K562 (cell line): ENCODE data around the gene DHRS12. TPM values are rescaled to one million over a fixed set of nuclear protein-coding genes. Genes with fewer than 3 reads are reported as not detected.

Experiments
- ATAC-seq: fragments of 200-7000 bp; cut with Tn5 transposase; 3 replicates; pipeline ENCODE4 v1.9.1; 2020; ENCODE audit warnings: moderate library complexity
- BruUV-seq: library from RNA; stranded (reverse); fragments of 400-500 nt; replicated peaks from 2 replicates; lab custom pipeline; 2021; lab: Mats Ljungman, UMichigan
- CTCF ChIA-PET: fragments of 300-600 bp; formaldehyde crosslinking; extraction: SDS; loops from one replicate; lab custom pipeline; 2021; ENCODE audit warnings: low intra/inter-chr PET ratio; lab: Yijun Ruan, JAX
- POLR2A ChIA-PET: fragments of 300-600, 350-650 bp; sonication (Branson Sonifier 250); formaldehyde crosslinking; extraction: SDS; loops from one replicate; lab custom pipeline; 2021; ENCODE audit warnings: antibody characterized with exemption, inconsistent platforms; lab: Yijun Ruan, JAX
- DNase-seq, 4 experiments: peaks; one replicate each; pipeline versions ENCODE4 v3.0.0 to v3.0.0-alpha.2; 2011 to 2018; ENCODE audit warnings: low spot score in 3 of 4, mixed read lengths in 3 of 4; ENCODE audit errors: extremely low read depth in 1 of 4
- FAIRE-seq: peaks from 2 replicates; lab custom pipeline; 2011; peaks lifted over from hg19 to GRCh38; lab: Jason Lieb, UNC
- H2AFZ ChIP-seq: 2 replicates; pipeline ENCODE4 v1.6.0; 2011; ENCODE audit warnings: low read depth, low read length, control low read depth, inconsistent platforms
- H3K27ac ChIP-seq: fragments of 200-600 bp; 3 replicates; pipeline ENCODE4 v1.8.0; 2011; ENCODE audit warnings: low read depth, mild to moderate bottlenecking, control low read depth, inconsistent platforms, low read length, moderate library complexity, mixed read lengths; ENCODE audit errors: extremely low read depth
- H3K27me3 ChIP-seq, 2 experiments: fragments of 300-600 bp in 1 of 2; 2 replicates in 1 of 2; 3 replicates in 1 of 2; pipeline versions ENCODE4 v1.6.0 to v1.8.0; 2011; ENCODE audit warnings: inconsistent platforms in 2 of 2, low read length in 2 of 2, mild to moderate bottlenecking in 1 of 2, mixed read lengths in 1 of 2, moderate library complexity in 1 of 2; ENCODE audit not compliant: control insufficient read depth in 2 of 2, insufficient read depth in 2 of 2
- H3K36me3 ChIP-seq: fragments of 300-600 bp; 3 replicates; pipeline ENCODE4 v1.8.0; 2011; ENCODE audit warnings: mild to moderate bottlenecking, low read length, inconsistent platforms; ENCODE audit not compliant: control insufficient read depth, insufficient read depth
- H3K4me1 ChIP-seq, 2 experiments: fragments of 200-600 bp in 1 of 2; replicated peaks in 1 of 2; 2 replicates in 1 of 2; 3 replicates in 1 of 2; pipeline versions ENCODE4 v1.5.1 to v1.8.0; 2011; ENCODE audit warnings: inconsistent platforms in 2 of 2, low read length in 2 of 2, mild to moderate bottlenecking in 1 of 2, mixed read lengths in 1 of 2, moderate library complexity in 1 of 2; ENCODE audit not compliant: control insufficient read depth in 2 of 2, insufficient read depth in 2 of 2
- H3K4me2 ChIP-seq: 2 replicates; pipeline ENCODE4 v1.6.1; 2011; ENCODE audit warnings: low read length, control low read depth, inconsistent platforms, mixed read lengths; ENCODE audit not compliant: insufficient read depth
- H3K4me3 ChIP-seq: fragments of 200-600 bp; sonication (generic), shearing (Covaris generic); 2 replicates; pipeline ENCODE4 v1.5.1; 2016; ENCODE audit warnings: control low read depth, inconsistent platforms
- H3K79me2 ChIP-seq: fragments of 200-600 bp; 3 replicates; pipeline ENCODE4 v1.8.0; 2011; ENCODE audit warnings: low read length, inconsistent platforms; ENCODE audit not compliant: control insufficient read depth, insufficient read depth
- H3K9ac ChIP-seq, 2 experiments: 2 replicates each; pipeline versions ENCODE4 v1.6.0 to v1.6.1; 2011; ENCODE audit warnings: low read depth in 2 of 2, low read length in 2 of 2, control low read depth in 1 of 2, inconsistent platforms in 1 of 2, mild to moderate bottlenecking in 1 of 2, mixed read lengths in 1 of 2; ENCODE audit not compliant: insufficient read depth in 1 of 2
- H3K9me1 ChIP-seq: one replicate; pipeline ENCODE4 v1.6.0; 2011; ENCODE audit warnings: inconsistent platforms, mild to moderate bottlenecking, low read length, moderate library complexity; ENCODE audit not compliant: control insufficient read depth, insufficient read depth
- H3K9me3 ChIP-seq: replicated peaks from 2 replicates; pipeline ENCODE4 v1.5.1; 2011; ENCODE audit warnings: low read depth, low read length, inconsistent platforms; ENCODE audit not compliant: control insufficient read depth, insufficient read depth
- H4K20me1 ChIP-seq: replicated peaks from 2 replicates; pipeline ENCODE4 v1.6.1; 2011; ENCODE audit warnings: low read length, inconsistent platforms, mixed read lengths; ENCODE audit not compliant: control insufficient read depth, insufficient read depth
- FOSL1 ChIP-seq: fragments of 200-800 bp; sonication (Bioruptor generic); conservative IDR thresholded peaks from 2 replicates; pipeline ENCODE4 v1.6.1; 2016; ENCODE audit warnings: missing genetic modification characterization, missing compliant biosample characterization
- HEY1 ChIP-seq: fragments of 250-450 bp; sonication (Bioruptor Pico); IDR thresholded peaks from 2 replicates; pipeline ENCODE4 v1.5.0; 2020; ENCODE audit warnings: mild to moderate bottlenecking, moderate library complexity, borderline replicate concordance
- PCBP2 ChIP-seq: fragments of 200-400 bp; formaldehyde crosslinking; IDR thresholded peaks from 2 replicates; pipeline ENCODE4 v1.6.1; 2018; ENCODE audit warnings: low read length, low read depth, mild to moderate bottlenecking, moderate library complexity; ENCODE audit not compliant: poor library complexity, severe bottlenecking
- STAG1 ChIP-seq: sonication (generic); formaldehyde crosslinking; IDR thresholded peaks from 2 replicates; pipeline ENCODE4 v1.5.0; 2020; ENCODE audit warnings: missing genetic modification reagents, borderline replicate concordance
- WGBS: fragments of 100-300 bp; shearing (Covaris generic); methylation state at CpG from one replicate; pipeline ENCODE4 v1.1.6; 2016; ENCODE audit warnings: low coverage, mixed read lengths; ENCODE audit not compliant: insufficient coverage; ENCODE audit errors: missing lambda C conversion rate; 5-methylcytosine and 5-hydroxymethylcytosine counted together
- in situ Hi-C: fragments of 300-500 bp; cut with MboI; formaldehyde crosslinking; loops from 4 replicates; pipeline ENCODE4 v1.15.0; 2018; ENCODE audit warnings: inconsistent platforms, mixed read lengths
- intact Hi-C: fragments of 100-400 bp; cut with micrococcal nuclease; formaldehyde crosslinking; loops from 2 replicates; pipeline ENCODE4 v1.14.2; 2022
- polyA plus RNA-seq, 8 experiments: library from polyadenylated mRNA; depleted of rRNA in 4 of 8; stranded (reverse) in 5 of 8; unstranded in 3 of 8; fragments of >200 nt; fragmentation: Nextera tagmentation in 2 of 8; fragmentation: Illumina TruSeq in 1 of 8; extraction: Ambion mirVana in 2 of 8; extraction: Trizol in 1 of 8; gene quantifications; 2 replicates each; pipeline versions ENCODE4 v1.2.1 to v1.2.3, GENCODE V29; 2011 to 2014; ENCODE audit warnings: inconsistent platforms in 1 of 8, missing spikeins in 1 of 8
- total RNA-seq, 7 experiments: library from RNA; depleted of rRNA in 6 of 7; stranded (reverse); fragments of >200 nt in 6 of 7; fragmentation: Illumina TruSeq in 2 of 7; extraction: Trizol in 2 of 7; gene quantifications; 2 replicates each; pipeline versions ENCODE4 v1.2.1 to v1.2.3, GENCODE V29; 2011 to 2021; ENCODE audit warnings: low replicate concordance in 1 of 7
- TF ChIP-seq, protein P1 (sequence below): fragments of 200-400 bp; formaldehyde crosslinking; IDR thresholded peaks from 2 replicates; pipeline ENCODE4 v1.6.1; 2017; ENCODE audit warnings: mild to moderate bottlenecking, low read depth, low read length, moderate library complexity

DHRS12 gene
- total and polyA plus RNA-seq, 9 of the 15 experiments (the other 6 are each of a cell fraction or from before 2014, with no cell fraction given), result 0.62 to 2.7 (median 0.98) TPM

DNA sequence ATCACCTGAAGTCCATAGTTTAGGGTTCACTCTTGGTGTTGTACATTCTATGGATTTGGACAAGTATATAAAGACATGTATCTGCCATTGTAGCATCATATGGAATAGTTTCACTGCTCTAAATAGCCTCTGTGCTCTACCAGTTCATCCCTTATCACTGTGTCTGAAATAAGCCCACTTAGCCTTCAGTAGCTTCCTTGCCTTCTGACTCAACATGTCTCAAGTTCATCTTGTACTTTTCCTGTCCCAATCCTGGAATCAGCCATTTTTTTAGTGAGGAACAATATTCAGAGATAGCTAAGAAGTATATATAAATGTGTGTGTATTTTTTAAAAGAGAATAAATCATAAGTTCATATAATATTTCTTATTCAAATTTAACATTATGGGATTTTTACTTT lies 79.2 kb downstream of the DHRS12 start (continued):
- TF ChIP-seq, protein P1, sequence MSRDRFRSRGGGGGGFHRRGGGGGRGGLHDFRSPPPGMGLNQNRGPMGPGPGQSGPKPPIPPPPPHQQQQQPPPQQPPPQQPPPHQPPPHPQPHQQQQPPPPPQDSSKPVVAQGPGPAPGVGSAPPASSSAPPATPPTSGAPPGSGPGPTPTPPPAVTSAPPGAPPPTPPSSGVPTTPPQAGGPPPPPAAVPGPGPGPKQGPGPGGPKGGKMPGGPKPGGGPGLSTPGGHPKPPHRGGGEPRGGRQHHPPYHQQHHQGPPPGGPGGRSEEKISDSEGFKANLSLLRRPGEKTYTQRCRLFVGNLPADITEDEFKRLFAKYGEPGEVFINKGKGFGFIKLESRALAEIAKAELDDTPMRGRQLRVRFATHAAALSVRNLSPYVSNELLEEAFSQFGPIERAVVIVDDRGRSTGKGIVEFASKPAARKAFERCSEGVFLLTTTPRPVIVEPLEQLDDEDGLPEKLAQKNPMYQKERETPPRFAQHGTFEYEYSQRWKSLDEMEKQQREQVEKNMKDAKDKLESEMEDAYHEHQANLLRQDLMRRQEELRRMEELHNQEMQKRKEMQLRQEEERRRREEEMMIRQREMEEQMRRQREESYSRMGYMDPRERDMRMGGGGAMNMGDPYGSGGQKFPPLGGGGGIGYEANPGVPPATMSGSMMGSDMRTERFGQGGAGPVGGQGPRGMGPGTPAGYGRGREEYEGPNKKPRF, result no peak

DNA sequence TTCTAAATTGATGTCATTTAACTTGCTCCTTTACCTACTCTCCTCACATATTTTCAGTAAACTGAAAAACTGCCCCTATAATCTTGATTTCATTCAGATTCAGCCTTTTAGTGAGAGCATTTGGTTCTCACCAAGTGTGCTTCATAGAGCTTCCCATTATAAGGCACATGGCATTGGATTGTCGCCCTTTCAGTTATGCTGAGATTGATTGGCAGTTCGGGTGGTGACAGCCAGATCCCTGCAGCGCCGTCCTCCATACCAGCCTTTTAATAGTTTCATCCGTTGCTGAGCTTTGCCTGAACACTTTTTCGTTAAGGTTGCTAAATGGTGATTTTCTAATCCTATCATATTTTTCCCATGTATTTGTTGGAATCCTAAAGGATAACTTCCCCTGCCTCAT lies 80.4 kb downstream of the DHRS12 start:
- no peaks in the 10 kb centered on the region for H4K20me1 ChIP-seq
- H3K27ac ChIP-seq, result no peak overlapping the region
- no peak overlapping the region for H3K4me3 ChIP-seq
- no peak overlapping the region for H3K4me2 ChIP-seq
- BruUV-seq, result no TSS peak
- H3K9me3 ChIP-seq, result no peaks in the 10 kb centered on the region
- ChIA-PET POLR2A (interaction anchor here (0.7 kb wide), 1 partner anchor 24 kb away, joined by 3 read pairs; no protein-coding TSS in a partner anchor), CTCF (no interaction called here)
- no peak for DNase-seq
- H3K27me3 ChIP-seq, result no peaks in the 10 kb centered on the region
- H2AFZ ChIP-seq, result no peak overlapping the region
- no peak for TF ChIP-seq FOSL1 (tag)
- TF ChIP-seq PCBP2, result no peak
- TF ChIP-seq HEY1, result no peak
- no peak for TF ChIP-seq STAG1 (CRISPR knock-in tag)
- FAIRE-seq, result no peak
- H3K9me1 ChIP-seq, result no peaks in the 10 kb centered on the region
- no peaks in the 10 kb centered on the region for H3K4me1 ChIP-seq
- no peak for ATAC-seq
- peaks cover 5% of the 10 kb centered on the region; the same call in 1 of the 3 replicates for H3K36me3 ChIP-seq
- 73% methylated on average over 6 of the region's 6 CpGs for WGBS
- no peak overlapping the region for H3K9ac ChIP-seq
- no peaks in the 10 kb centered on the region for H3K79me2 ChIP-seq
- intact Hi-C loops, result no loop called here
- in situ Hi-C loops, result no loop called here
